SK-N-SH (cell line): Measurements from ENCODE around the gene RNF40. TPM values are rescaled to one million over a fixed set of nuclear protein-coding genes. Genes with fewer than 3 reads are reported as not detected.

Experiments
- CTCF ChIA-PET: fragments of 300-600, 350-600 bp; formaldehyde crosslinking; extraction: SDS; loops from one replicate; lab custom pipeline; 2021; lab: Yijun Ruan, JAX
- POLR2A ChIA-PET: fragments of 350-600 bp; sonication (Branson Sonifier 250); formaldehyde crosslinking; extraction: SDS; loops from one replicate; lab custom pipeline; 2020; ENCODE audit warnings: antibody characterized with exemption, inconsistent platforms; lab: Yijun Ruan, JAX
- DNase-seq: peaks from one replicate; pipeline ENCODE4 v3.0.0; 2012
- H2AFZ ChIP-seq: fragments of 200-600 bp; sonication (generic); 2 replicates; pipeline ENCODE4 v1.8.1; 2016; ENCODE audit warnings: antibody characterized with exemption, mild to moderate bottlenecking, low read depth
- H3F3A ChIP-seq: fragments of 200-600 bp; sonication (generic); replicated peaks from 2 replicates; pipeline ENCODE3; 2016; ENCODE audit warnings: antibody characterized with exemption, mild to moderate bottlenecking; ENCODE audit not compliant: insufficient read depth
- H3K27ac ChIP-seq, 2 experiments: fragments of 200-500 bp in 1 of 2; fragments of 200-600 bp in 1 of 2; sonication (Bioruptor generic) in 1 of 2; sonication (generic), shearing (Covaris generic) in 1 of 2; 2 replicates each; pipeline versions ENCODE4 v1.5.1 to v1.6.1; 2014 to 2016; ENCODE audit warnings: low read depth in 2 of 2, inconsistent platforms in 1 of 2, low read length in 1 of 2, mild to moderate bottlenecking in 1 of 2, mixed read lengths in 1 of 2
- H3K27me3 ChIP-seq: fragments of 200-600 bp; sonication (generic), shearing (Covaris generic); 2 replicates; pipeline ENCODE4 v1.6.1; 2016; ENCODE audit warnings: mixed run types; ENCODE audit not compliant: insufficient read depth
- H3K36me3 ChIP-seq, 2 experiments: fragments of 200-500 bp in 1 of 2; fragments of 200-600 bp in 1 of 2; sonication (Bioruptor generic) in 1 of 2; sonication (generic) in 1 of 2; replicated peaks in 1 of 2; 2 replicates each; pipeline versions ENCODE3 to v1.5.1; 2014 to 2016; ENCODE audit warnings: low read length in 1 of 2, mild to moderate bottlenecking in 1 of 2; ENCODE audit not compliant: insufficient read depth in 2 of 2, control insufficient read depth in 1 of 2
- H3K4me1 ChIP-seq, 2 experiments: fragments of 200-500 bp in 1 of 2; fragments of 200-600 bp in 1 of 2; sonication (Bioruptor generic) in 1 of 2; sonication (generic), shearing (Covaris generic) in 1 of 2; 2 replicates each; pipeline versions ENCODE4 v1.5.1 to v1.6.1; 2014 to 2016; ENCODE audit warnings: low read depth in 1 of 2, low read length in 1 of 2, mixed run types in 1 of 2; ENCODE audit not compliant: insufficient read depth in 2 of 2, control insufficient read depth in 1 of 2
- H3K4me2 ChIP-seq: fragments of 200-600 bp; sonication (generic), shearing (Covaris generic); 2 replicates; pipeline ENCODE4 v1.6.1; 2017; ENCODE audit warnings: mixed run types
- H3K4me3 ChIP-seq, 2 experiments: fragments of 200-500 bp in 1 of 2; fragments of 200-600 bp in 1 of 2; sonication (Bioruptor generic) in 1 of 2; sonication (generic), shearing (Covaris generic) in 1 of 2; 2 replicates each; pipeline versions ENCODE4 v1.5.1 to v1.8.1; 2014 to 2016; ENCODE audit warnings: low read depth in 2 of 2, inconsistent platforms in 1 of 2, low read length in 1 of 2, mild to moderate bottlenecking in 1 of 2, mixed read lengths in 1 of 2, moderate library complexity in 1 of 2
- H3K79me2 ChIP-seq: fragments of 200-600 bp; sonication (generic); 2 replicates; pipeline ENCODE4 v1.8.1; 2017; ENCODE audit warnings: mild to moderate bottlenecking; ENCODE audit not compliant: insufficient read depth
- H3K9ac ChIP-seq: fragments of 200-600 bp; sonication (generic); 2 replicates; pipeline ENCODE4 v1.6.1; 2017; ENCODE audit warnings: mixed run types
- H3K9me2 ChIP-seq: fragments of 200-600 bp; sonication (generic); 2 replicates; pipeline ENCODE4 v1.6.1; 2017; ENCODE audit warnings: mixed run types
- H3K9me3 ChIP-seq: fragments of 200-600 bp; sonication (generic); 2 replicates; pipeline ENCODE4 v1.6.1; 2017; ENCODE audit warnings: mixed run types, mild to moderate bottlenecking, moderate library complexity
- H4K20me1 ChIP-seq: fragments of 200-600 bp; sonication (generic); 2 replicates; pipeline ENCODE4 v1.6.1; 2017; ENCODE audit warnings: mild to moderate bottlenecking, mixed run types; ENCODE audit not compliant: insufficient read depth
- EP300 ChIP-seq, 2 experiments: IDR thresholded peaks; 2 replicates each; pipeline versions ENCODE4 v1.4.0 to v1.6.1; 2012; ENCODE audit warnings: borderline replicate concordance in 1 of 2, low read depth in 1 of 2, low read length in 1 of 2
- EZH2phosphoT487 ChIP-seq: fragments of 200-600 bp; sonication (generic); IDR thresholded peaks from 2 replicates; pipeline ENCODE4 v1.6.1; 2017; ENCODE audit warnings: low read depth, mixed run types, mild to moderate bottlenecking, antibody characterized with exemption, moderate library complexity, borderline replicate concordance
- FOXJ3 ChIP-seq: sonication (generic); formaldehyde crosslinking; IDR thresholded peaks from 2 replicates; pipeline ENCODE4 v1.5.1; 2020; ENCODE audit warnings: mild to moderate bottlenecking, missing genetic modification reagents
- FOXM1 ChIP-seq: IDR thresholded peaks from 2 replicates; pipeline ENCODE4 v1.4.0; 2012; ENCODE audit warnings: low read depth, mild to moderate bottlenecking
- MXI1 ChIP-seq: IDR thresholded peaks from 2 replicates; pipeline ENCODE4 v1.6.1; 2012; ENCODE audit warnings: mild to moderate bottlenecking, low read depth, low read length, improper control_type of control experiment
- NFIC ChIP-seq: IDR thresholded peaks from 2 replicates; pipeline ENCODE4 v1.4.0; 2012; ENCODE audit warnings: borderline replicate concordance
- POLR2AphosphoS5 ChIP-seq: IDR thresholded peaks from 2 replicates; pipeline ENCODE4 v1.6.1; 2012; ENCODE audit warnings: low read depth, low read length
- RCOR1 ChIP-seq: fragments of 150-350 bp; IDR thresholded peaks from 2 replicates; pipeline ENCODE4 v1.6.1; 2017; ENCODE audit warnings: antibody characterized with exemption, low read length
- RFX5 ChIP-seq: IDR thresholded peaks from 2 replicates; pipeline ENCODE4 v1.6.1; 2012; ENCODE audit warnings: mild to moderate bottlenecking, improper control_type of control experiment, low read length
- SMC3 ChIP-seq: IDR thresholded peaks from 2 replicates; pipeline ENCODE4 v1.6.1; 2012; ENCODE audit warnings: low read depth, low read length, improper control_type of control experiment
- WGBS: methylation state at CpG from one replicate; pipeline ENCODE4 v1.1.6; 2017; ENCODE audit warnings: low lambda C conversion rate; 5-methylcytosine and 5-hydroxymethylcytosine counted together
- polyA plus RNA-seq, 3 experiments: library from polyadenylated mRNA; depleted of rRNA; stranded (reverse); fragments of >200 nt; gene quantifications; 2 replicates each; pipeline ENCODE4 v1.2.3, GENCODE V29; 2012
- TF ChIP-seq, protein P1 (sequence below): fragments of 150-350 bp; IDR thresholded peaks from 2 replicates; pipeline ENCODE4 v1.6.1; 2017; ENCODE audit warnings: antibody characterized with exemption, low read length, low read depth, borderline replicate concordance
- TF ChIP-seq, protein P2 (sequence below): IDR thresholded peaks from 2 replicates; pipeline ENCODE4 v1.6.1; 2012; ENCODE audit warnings: mild to moderate bottlenecking, low read depth, low read length, moderate library complexity
- TF ChIP-seq, protein P3 (sequence below): fragments of 200-600 bp; sonication (generic); IDR thresholded peaks from 2 replicates; pipeline ENCODE4 v1.6.1; 2017; ENCODE audit warnings: antibody characterized with exemption, mild to moderate bottlenecking, moderate library complexity
- TF ChIP-seq, protein P4 (sequence below): fragments of 150-350 bp; IDR thresholded peaks from 2 replicates; pipeline ENCODE4 v1.6.1; 2016; ENCODE audit warnings: mild to moderate bottlenecking, low read depth, low read length

RNF40 gene
- polyA plus RNA-seq, 1 of the 3 experiments (the other 2 are of a cell fraction), result 49.8 TPM

DNA sequence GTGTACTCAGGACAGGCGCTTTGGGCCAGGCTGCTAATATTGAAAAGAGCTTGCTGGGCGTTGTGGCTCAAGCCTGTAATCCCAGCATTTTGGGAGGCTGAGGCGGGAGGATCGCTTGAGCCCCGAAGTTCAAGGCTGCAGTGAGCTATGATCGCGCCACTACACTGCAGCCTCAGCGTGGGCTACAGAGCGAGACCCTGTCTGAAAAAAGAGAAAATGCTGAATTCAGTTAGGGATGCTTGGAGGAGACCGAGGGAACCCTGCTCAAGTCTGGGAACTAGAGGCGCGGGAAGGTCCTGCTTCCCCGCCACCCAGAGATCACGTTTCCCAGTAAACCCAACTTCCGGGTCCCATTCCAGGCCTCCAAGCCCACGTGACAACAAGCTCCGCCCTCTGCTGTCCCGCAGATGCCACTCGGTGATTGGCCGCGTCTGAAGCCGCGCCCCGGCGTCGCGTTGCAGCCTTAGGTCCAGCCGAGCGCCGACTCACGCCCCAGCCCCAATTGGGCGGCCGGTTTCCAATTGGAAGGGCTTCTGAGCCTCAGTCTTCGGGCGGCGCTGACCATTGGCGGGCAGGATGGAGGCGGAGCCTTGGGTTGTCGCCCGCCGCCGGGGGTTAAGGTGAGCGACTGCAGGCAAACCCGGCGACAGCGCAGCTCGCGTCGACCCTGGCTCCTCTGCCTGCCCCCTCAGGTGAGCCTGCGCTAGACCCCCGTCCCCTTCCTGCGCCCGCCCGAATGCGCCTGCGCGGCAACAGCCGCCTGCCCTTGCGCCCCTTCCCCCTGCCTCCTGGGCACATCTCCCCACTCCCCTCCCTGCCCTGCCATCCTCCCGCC, 14.1 kb upstream of the RNF40 start, which contains the start of gene PHKG2 (continued):
- TF ChIP-seq, protein P1, sequence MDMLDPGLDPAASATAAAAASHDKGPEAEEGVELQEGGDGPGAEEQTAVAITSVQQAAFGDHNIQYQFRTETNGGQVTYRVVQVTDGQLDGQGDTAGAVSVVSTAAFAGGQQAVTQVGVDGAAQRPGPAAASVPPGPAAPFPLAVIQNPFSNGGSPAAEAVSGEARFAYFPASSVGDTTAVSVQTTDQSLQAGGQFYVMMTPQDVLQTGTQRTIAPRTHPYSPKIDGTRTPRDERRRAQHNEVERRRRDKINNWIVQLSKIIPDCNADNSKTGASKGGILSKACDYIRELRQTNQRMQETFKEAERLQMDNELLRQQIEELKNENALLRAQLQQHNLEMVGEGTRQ, result peak; percentile 83
- TF ChIP-seq POLR2AphosphoS5, result peak; percentile 91
- no peak for TF ChIP-seq EP300 (IDR thresholded peaks at IDR 0.05; ENCODE audit: borderline replicate concordance in 1 of 2, low read depth in 1 of 2, low read length in 1 of 2)
- no peak for TF ChIP-seq EZH2phosphoT487
- TF ChIP-seq SMC3, result no peak
- TF ChIP-seq, protein P2, sequence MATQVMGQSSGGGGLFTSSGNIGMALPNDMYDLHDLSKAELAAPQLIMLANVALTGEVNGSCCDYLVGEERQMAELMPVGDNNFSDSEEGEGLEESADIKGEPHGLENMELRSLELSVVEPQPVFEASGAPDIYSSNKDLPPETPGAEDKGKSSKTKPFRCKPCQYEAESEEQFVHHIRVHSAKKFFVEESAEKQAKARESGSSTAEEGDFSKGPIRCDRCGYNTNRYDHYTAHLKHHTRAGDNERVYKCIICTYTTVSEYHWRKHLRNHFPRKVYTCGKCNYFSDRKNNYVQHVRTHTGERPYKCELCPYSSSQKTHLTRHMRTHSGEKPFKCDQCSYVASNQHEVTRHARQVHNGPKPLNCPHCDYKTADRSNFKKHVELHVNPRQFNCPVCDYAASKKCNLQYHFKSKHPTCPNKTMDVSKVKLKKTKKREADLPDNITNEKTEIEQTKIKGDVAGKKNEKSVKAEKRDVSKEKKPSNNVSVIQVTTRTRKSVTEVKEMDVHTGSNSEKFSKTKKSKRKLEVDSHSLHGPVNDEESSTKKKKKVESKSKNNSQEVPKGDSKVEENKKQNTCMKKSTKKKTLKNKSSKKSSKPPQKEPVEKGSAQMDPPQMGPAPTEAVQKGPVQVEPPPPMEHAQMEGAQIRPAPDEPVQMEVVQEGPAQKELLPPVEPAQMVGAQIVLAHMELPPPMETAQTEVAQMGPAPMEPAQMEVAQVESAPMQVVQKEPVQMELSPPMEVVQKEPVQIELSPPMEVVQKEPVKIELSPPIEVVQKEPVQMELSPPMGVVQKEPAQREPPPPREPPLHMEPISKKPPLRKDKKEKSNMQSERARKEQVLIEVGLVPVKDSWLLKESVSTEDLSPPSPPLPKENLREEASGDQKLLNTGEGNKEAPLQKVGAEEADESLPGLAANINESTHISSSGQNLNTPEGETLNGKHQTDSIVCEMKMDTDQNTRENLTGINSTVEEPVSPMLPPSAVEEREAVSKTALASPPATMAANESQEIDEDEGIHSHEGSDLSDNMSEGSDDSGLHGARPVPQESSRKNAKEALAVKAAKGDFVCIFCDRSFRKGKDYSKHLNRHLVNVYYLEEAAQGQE, result 0 out of 2 replicates have a peak, but pooled peaks have one; percentile 31
- TF ChIP-seq RCOR1, result 0 out of 2 replicates have a peak, but pooled peaks have one; percentile 9
- peak; percentile 99 for TF ChIP-seq MXI1
- TF ChIP-seq, all 33 proteins: peak for 15

DNA sequence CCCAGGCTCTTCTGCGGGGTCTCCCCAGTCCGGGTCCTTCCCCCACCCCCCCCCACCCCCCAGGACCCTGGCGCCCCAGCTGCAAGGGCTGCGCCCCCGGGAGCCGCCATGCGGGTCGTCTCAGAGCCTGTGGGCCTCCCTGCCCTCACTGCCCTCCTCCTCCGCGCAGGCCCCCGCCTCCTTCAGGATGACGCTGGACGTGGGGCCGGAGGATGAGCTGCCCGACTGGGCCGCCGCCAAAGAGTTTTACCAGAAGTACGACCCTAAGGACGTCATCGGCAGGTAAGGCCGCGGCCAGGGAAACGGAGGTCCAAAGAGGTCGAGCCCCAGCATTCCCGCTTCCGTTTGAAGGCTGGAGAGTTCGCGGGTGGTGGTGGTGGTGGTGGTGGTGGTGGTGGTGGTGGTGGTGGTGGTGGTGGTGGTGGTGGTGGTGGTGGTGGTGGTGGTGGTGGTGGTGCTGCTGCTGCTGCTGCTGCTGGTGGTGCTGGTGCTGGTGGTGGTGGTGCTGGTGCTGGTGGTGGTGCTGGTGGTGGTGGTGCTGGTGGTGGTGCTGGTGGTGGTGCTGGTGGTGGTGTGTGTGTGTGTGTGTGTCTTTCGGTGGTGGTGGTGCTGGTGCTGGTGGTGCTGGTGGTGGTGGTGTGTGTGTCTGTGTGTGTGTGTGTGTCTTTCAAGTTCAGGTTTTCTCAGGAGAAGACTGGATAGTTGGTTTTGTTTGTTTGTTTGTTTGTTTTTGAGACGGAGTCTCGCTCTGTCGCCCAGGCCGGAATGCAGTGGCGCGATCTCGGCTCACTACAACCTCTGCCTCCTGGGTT, 13.3 kb upstream of the RNF40 start:
- Histone ChIP-seq H3K4me2 (peak overlapping the region; percentile 73; the same call in 1 of the 2 replicates), H3K4me1 (peaks cover 5 to 8% of the 10 kb centered on the region in 2 experiments; a peak in 2 of 4 replicates), H3K4me3 (peak overlapping the region; percentile 69 to 74), H3F3A (peaks cover 19% of the 10 kb centered on the region), H2AFZ (no peak overlapping the region), H3K79me2 (peaks cover 21% of the 10 kb centered on the region), H4K20me1 (no peaks in the 10 kb centered on the region), H3K9ac (peak overlapping the region; percentile 61; the same call in 1 of the 2 replicates), H3K36me3 (peaks cover 12 to 36% of the 10 kb centered on the region in 2 experiments), H3K27me3 (no peaks in the 10 kb centered on the region), H3K27ac (peak overlapping the region in 1 of 2 experiments; percentile 76; a peak in 2 of 4 replicates), H3K9me3 (no peaks in the 10 kb centered on the region), H3K9me2 (no peaks in the 10 kb centered on the region)
- DNase-seq, result peak; percentile 80
- ChIA-PET CTCF (interaction anchor here (1.2 kb wide), 1 partner anchor 193 kb away, joined by 6 read pairs; no protein-coding TSS in a partner anchor), POLR2A (interaction anchor here (0.6 to 2.1 kb wide), 13 partner anchors 11 to 126 kb away, joined by 3 to 10 read pairs (median 5); partner anchors contain the start of genes FBRS and SRCAP)
- WGBS, result 18% methylated on average over 33 of the region's 36 CpGs
- TF ChIP-seq RFX5 (no peak), NFIC (no peak), EZH2phosphoT487 (no peak), FOXJ3 (CRISPR knock-in tag) (no peak), FOXM1 (no peak)
- TF ChIP-seq, protein P3, sequence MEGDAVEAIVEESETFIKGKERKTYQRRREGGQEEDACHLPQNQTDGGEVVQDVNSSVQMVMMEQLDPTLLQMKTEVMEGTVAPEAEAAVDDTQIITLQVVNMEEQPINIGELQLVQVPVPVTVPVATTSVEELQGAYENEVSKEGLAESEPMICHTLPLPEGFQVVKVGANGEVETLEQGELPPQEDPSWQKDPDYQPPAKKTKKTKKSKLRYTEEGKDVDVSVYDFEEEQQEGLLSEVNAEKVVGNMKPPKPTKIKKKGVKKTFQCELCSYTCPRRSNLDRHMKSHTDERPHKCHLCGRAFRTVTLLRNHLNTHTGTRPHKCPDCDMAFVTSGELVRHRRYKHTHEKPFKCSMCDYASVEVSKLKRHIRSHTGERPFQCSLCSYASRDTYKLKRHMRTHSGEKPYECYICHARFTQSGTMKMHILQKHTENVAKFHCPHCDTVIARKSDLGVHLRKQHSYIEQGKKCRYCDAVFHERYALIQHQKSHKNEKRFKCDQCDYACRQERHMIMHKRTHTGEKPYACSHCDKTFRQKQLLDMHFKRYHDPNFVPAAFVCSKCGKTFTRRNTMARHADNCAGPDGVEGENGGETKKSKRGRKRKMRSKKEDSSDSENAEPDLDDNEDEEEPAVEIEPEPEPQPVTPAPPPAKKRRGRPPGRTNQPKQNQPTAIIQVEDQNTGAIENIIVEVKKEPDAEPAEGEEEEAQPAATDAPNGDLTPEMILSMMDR, result no peak
- TF ChIP-seq, protein P4, sequence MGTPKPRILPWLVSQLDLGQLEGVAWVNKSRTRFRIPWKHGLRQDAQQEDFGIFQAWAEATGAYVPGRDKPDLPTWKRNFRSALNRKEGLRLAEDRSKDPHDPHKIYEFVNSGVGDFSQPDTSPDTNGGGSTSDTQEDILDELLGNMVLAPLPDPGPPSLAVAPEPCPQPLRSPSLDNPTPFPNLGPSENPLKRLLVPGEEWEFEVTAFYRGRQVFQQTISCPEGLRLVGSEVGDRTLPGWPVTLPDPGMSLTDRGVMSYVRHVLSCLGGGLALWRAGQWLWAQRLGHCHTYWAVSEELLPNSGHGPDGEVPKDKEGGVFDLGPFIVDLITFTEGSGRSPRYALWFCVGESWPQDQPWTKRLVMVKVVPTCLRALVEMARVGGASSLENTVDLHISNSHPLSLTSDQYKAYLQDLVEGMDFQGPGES, result no peak
- TF ChIP-seq, protein P1, result no peak
